ENCODE data around the gene EXOSC7. TPM values are rescaled to one million over a fixed set of nuclear protein-coding genes. Genes with fewer than 3 reads are reported as not detected.
A peak's percentile ranks its signal among the peaks of the same experiment; 100 is the strongest.

EXOSC7 gene
- polyA plus RNA-seq, 3 donors, result 16.8 to 23.9 (median 18.8) TPM

DNA sequence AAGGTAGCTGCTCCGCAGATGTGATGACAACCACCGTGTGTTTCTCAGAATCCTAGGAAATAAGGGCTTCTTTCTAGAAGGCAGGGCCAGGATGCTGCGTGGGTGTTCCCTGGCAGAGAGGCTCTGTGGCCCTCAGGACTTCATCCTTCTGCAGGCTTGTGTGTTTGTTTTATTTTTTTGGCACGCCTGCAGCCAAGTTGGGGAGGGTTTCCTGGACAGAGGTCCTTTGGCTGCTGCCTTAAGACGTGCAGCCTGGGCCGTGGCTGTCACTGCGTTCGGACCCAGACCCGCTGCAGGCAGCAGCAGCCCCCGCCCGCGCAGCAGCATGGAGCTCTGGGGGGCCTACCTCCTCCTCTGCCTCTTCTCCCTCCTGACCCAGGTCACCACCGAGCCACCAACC, 50.0 kb downstream of the EXOSC7 start, which contains the start of gene CLEC3B:
TSS of gene CLEC3B (plus strand) at position 266 of the 400 bp plus-strand sequence. CDS start at position 326, 60 bp downstream.
- H3K36me3 Mint-ChIP-seq, result no peaks in the 10 kb centered on the region
- Histone ChIP-seq H3K9me3 (replicated peaks in 1 of 2; ENCODE audit: control insufficient read depth in 1 of 2, insufficient read depth in 1 of 2, low read length in 2 of 2) (no peaks in the 10 kb centered on the region), H3K4me1 (ENCODE audit: control insufficient read depth in 1 of 2, insufficient read depth in 2 of 2, low read length in 2 of 2) (peaks cover 11 to 20% of the 10 kb centered on the region in 2 donors), H2AFZ (ENCODE audit: insufficient read depth, low read depth, low read length, poor library complexity, severe bottlenecking) (peak within 1 kb of the TSS; percentile 15), H3K36me3 (replicated peaks in 1 of 2; ENCODE audit: control insufficient read depth in 1 of 2, insufficient read depth in 2 of 2, low read length in 2 of 2) (no peaks in the 10 kb centered on the region), H3K79me2 (ENCODE audit: insufficient read depth, low read length) (no peaks in the 10 kb centered on the region), H3K27me3 (ENCODE audit: control insufficient read depth in 2 of 2, insufficient read depth in 2 of 2, low read length in 2 of 2) (no peaks in the 10 kb centered on the region), H3K4me2 (replicated peaks; ENCODE audit: extremely low read depth, low read length, poor library complexity, severe bottlenecking) (peak within 1 kb of the TSS; percentile 30), H3K4me3 (replicated peaks in 1 of 3; ENCODE audit: low read depth in 2 of 3, low read length in 3 of 3) (no peak within 1 kb of the TSS), H3K9ac (ENCODE audit: insufficient read depth, low read length, poor library complexity, severe bottlenecking) (no peak within 1 kb of the TSS), H4K20me1 (ENCODE audit: insufficient read depth, low read length) (no peaks in the 10 kb centered on the region), H3K27ac (ENCODE audit: low read depth in 1 of 2, low read length in 2 of 2) (no peak within 1 kb of the TSS)
- intact Hi-C loops (cut with micrococcal nuclease), result no loop called here
- H3K27me3 Mint-ChIP-seq (ENCODE audit: low read depth in 3 of 3), result peaks cover 7 to 16% (median 8%) of the 10 kb centered on the region in 3 donors
- DNase-seq, result no peak
- TF ChIP-seq, protein P1, sequence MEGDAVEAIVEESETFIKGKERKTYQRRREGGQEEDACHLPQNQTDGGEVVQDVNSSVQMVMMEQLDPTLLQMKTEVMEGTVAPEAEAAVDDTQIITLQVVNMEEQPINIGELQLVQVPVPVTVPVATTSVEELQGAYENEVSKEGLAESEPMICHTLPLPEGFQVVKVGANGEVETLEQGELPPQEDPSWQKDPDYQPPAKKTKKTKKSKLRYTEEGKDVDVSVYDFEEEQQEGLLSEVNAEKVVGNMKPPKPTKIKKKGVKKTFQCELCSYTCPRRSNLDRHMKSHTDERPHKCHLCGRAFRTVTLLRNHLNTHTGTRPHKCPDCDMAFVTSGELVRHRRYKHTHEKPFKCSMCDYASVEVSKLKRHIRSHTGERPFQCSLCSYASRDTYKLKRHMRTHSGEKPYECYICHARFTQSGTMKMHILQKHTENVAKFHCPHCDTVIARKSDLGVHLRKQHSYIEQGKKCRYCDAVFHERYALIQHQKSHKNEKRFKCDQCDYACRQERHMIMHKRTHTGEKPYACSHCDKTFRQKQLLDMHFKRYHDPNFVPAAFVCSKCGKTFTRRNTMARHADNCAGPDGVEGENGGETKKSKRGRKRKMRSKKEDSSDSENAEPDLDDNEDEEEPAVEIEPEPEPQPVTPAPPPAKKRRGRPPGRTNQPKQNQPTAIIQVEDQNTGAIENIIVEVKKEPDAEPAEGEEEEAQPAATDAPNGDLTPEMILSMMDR (IDR thresholded peaks at IDR 0.05), result no peak
- H3K4me1 Mint-ChIP-seq, result peaks cover 20% of the 10 kb centered on the region
- H3K27ac Mint-ChIP-seq, result peak within 1 kb of the TSS in 2 of 7 donors; percentile 4 to 74
- H3K4me3 Mint-ChIP-seq, result peak within 1 kb of the TSS in 1 of 2 donors; percentile 37
- WGBS (ENCODE audit: insufficient coverage), result 9% methylated on average over 4 of the region's 13 CpGs
- H3K9me3 Mint-ChIP-seq, result no peaks in the 10 kb centered on the region

DNA sequence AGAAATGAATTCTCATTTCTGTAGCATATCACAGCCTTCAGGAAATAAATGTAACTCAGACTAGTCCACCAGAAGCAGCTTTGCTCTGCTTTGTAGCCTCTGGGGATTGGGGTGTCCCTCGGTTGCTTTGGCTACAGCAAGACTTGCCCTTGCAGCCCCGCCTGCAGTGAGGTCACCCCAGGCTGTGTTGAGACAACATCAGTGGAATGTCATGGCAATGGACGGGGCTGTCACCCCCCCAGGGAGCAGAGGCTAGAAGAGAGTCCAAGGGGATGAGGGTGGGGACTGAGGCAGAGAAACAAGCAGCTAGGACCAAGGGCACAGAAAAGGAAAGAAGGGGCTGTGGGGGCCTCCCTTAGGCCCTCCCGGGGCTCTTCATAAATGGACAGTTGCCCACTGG, 50.9 kb downstream of the EXOSC7 start:
- no peak overlapping the region for H3K4me2 ChIP-seq (replicated peaks; ENCODE audit: extremely low read depth, low read length, poor library complexity, severe bottlenecking)
- no peaks in the 10 kb centered on the region for H3K36me3 Mint-ChIP-seq
- no peak overlapping the region for H3K9ac ChIP-seq (ENCODE audit: insufficient read depth, low read length, poor library complexity, severe bottlenecking)
- H3K4me3 ChIP-seq (replicated peaks in 1 of 3; ENCODE audit: low read depth in 2 of 3, low read length in 3 of 3), result no peak overlapping the region
- H3K4me1 Mint-ChIP-seq, result peaks cover 20% of the 10 kb centered on the region
- peaks cover 11 to 20% of the 10 kb centered on the region in 2 donors for H3K4me1 ChIP-seq (ENCODE audit: control insufficient read depth in 1 of 2, insufficient read depth in 2 of 2, low read length in 2 of 2)
- peaks cover 6 to 14% (median 7%) of the 10 kb centered on the region in 3 donors for H3K27me3 Mint-ChIP-seq (ENCODE audit: low read depth in 3 of 3)
- peak overlapping the region in 1 of 2 donors; percentile 28 for H3K4me3 Mint-ChIP-seq
- WGBS (ENCODE audit: insufficient coverage), result 97% methylated on average over 4 of the region's 4 CpGs
- no peak overlapping the region for H3K27ac ChIP-seq (ENCODE audit: low read depth in 1 of 2, low read length in 2 of 2)
- intact Hi-C loops (cut with micrococcal nuclease), result no loop called here
- DNase-seq, result no peak
- H3K79me2 ChIP-seq (ENCODE audit: insufficient read depth, low read length), result no peaks in the 10 kb centered on the region
- H3K9me3 ChIP-seq (replicated peaks in 1 of 2; ENCODE audit: control insufficient read depth in 1 of 2, insufficient read depth in 1 of 2, low read length in 2 of 2), result no peaks in the 10 kb centered on the region
- TF ChIP-seq, protein P1 (IDR thresholded peaks at IDR 0.05), result no peak
- H3K27me3 ChIP-seq (ENCODE audit: control insufficient read depth in 2 of 2, insufficient read depth in 2 of 2, low read length in 2 of 2), result no peaks in the 10 kb centered on the region
- H3K27ac Mint-ChIP-seq, result peak overlapping the region in 1 of 7 donors; percentile 12
- H4K20me1 ChIP-seq (ENCODE audit: insufficient read depth, low read length), result no peaks in the 10 kb centered on the region
- no peaks in the 10 kb centered on the region for H3K36me3 ChIP-seq (replicated peaks in 1 of 2; ENCODE audit: control insufficient read depth in 1 of 2, insufficient read depth in 2 of 2, low read length in 2 of 2)
- no peak overlapping the region for H2AFZ ChIP-seq (ENCODE audit: insufficient read depth, low read depth, low read length, poor library complexity, severe bottlenecking)
- H3K9me3 Mint-ChIP-seq, result no peaks in the 10 kb centered on the region

Measured in CD14-positive monocyte (primary cell).